ENCODE results near the gene TBC1D16.

DNA sequence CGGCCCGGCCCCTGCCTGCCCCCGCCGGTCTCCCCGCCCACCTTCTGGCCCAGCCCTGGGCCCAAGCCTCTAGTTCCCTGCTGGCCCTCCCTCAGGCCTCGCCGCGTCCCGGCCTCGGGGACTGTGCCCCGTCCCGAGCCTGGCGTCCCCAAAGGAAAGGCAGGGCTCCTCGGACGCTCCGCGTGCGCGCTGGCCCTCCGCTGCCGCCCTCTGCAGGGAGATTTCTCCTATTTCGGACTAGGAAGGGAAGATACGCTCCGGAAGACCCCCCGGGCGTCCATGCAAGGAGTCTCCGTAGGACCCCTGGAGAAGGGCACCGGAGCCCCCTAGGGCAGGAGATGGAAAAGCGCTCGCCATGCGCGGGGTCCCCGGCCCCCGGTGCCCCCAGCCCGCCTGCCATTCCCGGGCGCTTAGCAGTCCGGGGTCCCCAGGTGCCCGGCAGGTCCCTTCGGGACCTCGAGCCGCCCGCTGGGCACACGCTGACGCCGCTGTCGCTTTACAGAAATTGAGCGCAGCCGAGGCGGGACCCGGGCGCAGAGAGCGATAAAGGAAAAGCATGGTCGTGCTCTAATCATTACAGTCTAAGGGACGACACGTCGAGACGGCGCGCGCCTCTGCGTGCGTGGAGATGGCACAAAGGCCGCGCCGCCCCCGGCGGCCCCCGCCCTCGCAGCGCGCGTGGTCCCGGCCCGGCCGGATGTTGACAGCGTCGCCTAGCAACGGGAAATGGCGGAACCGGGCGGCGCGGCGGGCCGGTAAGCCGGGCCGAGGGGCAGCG, 454 bp upstream of the TBC1D16 start, which contains the start of gene CCDC40:
- TF ChIP-seq EZH2 (IDR thresholded peaks at IDR 0.05; ENCODE audit: low read length, missing control alignments): no peak
- TF ChIP-seq, protein P1, sequence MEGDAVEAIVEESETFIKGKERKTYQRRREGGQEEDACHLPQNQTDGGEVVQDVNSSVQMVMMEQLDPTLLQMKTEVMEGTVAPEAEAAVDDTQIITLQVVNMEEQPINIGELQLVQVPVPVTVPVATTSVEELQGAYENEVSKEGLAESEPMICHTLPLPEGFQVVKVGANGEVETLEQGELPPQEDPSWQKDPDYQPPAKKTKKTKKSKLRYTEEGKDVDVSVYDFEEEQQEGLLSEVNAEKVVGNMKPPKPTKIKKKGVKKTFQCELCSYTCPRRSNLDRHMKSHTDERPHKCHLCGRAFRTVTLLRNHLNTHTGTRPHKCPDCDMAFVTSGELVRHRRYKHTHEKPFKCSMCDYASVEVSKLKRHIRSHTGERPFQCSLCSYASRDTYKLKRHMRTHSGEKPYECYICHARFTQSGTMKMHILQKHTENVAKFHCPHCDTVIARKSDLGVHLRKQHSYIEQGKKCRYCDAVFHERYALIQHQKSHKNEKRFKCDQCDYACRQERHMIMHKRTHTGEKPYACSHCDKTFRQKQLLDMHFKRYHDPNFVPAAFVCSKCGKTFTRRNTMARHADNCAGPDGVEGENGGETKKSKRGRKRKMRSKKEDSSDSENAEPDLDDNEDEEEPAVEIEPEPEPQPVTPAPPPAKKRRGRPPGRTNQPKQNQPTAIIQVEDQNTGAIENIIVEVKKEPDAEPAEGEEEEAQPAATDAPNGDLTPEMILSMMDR (conservative IDR thresholded peaks at IDR 0.05 in 1 of 2, IDR thresholded peaks at IDR 0.05 in 1 of 2; ENCODE audit: low read depth in 1 of 2, low read length in 2 of 2): no peak
